GM19468 (cell line): Measurements from ENCODE around the gene TMBIM1.

Experiments
- ATAC-seq: cut with Tn5 transposase; IDR thresholded peaks from one replicate; pipeline ENCODE4 v1.9.1; 2021; ENCODE audit warnings: mild to moderate bottlenecking, moderate library complexity, moderate number of reproducible peaks; ENCODE audit not compliant: unreplicated experiment; ENCODE audit errors: extremely low read depth

Gene TMBIM1

DNA sequence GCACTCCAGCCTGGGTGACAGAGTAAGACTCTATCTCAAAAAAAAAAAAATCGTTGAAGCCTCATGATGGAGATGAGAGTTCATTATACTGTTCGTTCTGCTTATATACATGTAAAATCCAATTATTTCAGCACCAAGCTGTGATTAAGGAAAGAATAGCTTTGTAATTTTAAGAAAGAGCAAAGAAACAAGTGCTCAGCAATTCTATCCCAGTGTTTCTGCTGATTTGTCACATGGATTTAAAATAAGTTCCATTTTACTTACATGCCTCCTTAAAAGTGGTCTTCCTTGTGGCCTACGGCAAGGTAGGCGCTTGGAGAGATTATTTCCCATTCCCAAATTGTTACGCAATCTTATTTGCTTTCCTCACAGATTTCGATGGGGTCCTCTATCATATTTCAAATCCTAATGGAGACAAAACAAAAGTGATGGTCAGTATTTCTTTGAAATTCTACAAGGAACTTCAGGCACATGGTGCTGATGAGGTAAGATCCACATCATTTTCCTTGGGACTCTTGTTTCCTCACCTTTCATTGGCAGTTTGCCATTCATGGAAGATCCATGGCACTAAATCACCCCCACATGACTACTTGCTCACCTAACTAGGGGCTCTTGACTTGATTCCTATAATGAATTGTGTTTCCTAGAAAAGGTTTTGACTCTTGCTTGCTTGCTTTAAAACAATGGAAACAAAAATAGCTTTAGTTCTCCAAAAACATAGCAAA lies 63.8 kb downstream of the TMBIM1 start:
- ATAC-seq: no peak

- no peak for ATAC-seq
Measured at GRCh38 chr2:218226903-218227302, 65.4 kb downstream of the TMBIM1 start.
